Suppressor macrophage treated with lipopolysaccharide for 4 hours (primary cell): ENCODE measurements around the gene DNAJC21.

ENCODE experiments used
- DNase-seq: peaks from one replicate; pipeline ENCODE4 v3.0.0-alpha.2; 2020

The DNAJC21 gene

GRCh38 chr5:34982823-34983222 lies 53.5 kb downstream of the DNAJC21 start:
- DNase-seq: no peak

- no peak for DNase-seq
Measured at GRCh38 chr5:34986965-34987364, 57.6 kb downstream of the DNAJC21 start.

- DNase-seq: no peak
Measured at GRCh38 chr5:34991486-34992238, 62.3 kb downstream of the DNAJC21 start.

GRCh38 chr5:34993951-34994350 lies 64.6 kb downstream of the DNAJC21 start:
- no peak for DNase-seq

GRCh38 chr5:34996261-34996660 lies 66.9 kb downstream of the DNAJC21 start:
- DNase-seq: no peak

DNA sequence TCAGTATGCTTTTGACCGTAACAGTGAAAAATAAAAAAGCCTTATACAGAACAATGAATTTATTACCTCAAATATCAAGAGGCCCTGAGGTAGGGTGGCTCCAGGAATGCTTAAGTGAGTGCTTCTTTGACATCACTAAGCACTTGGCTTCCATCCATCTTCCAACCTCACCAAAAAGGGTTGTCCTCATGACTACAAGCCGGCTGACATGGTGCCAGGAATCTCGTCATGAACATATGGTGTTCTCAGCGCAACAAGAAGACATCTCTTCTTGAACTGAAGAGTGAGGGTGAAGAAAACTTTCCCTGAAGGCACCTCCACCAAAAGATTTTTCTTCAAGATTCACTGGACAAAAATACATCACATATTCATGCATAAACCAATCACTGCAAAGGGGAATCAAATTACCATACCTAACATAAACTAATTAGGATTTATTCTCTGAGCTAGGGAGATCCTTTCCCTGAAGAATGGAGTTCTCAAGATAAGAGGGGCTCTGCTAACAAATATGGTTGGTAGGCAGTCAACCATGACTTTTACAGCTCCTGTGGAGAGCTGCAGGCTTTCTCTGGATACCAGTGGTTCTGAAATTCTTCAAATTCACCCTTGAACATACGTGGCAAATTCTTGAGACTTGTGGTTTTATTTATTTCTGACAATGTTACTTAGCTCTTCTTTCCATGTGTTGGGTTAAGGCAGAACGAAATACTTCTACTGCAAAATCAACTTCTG lies 68.9 kb downstream of the DNAJC21 start:
- DNase-seq: no peak

DNA sequence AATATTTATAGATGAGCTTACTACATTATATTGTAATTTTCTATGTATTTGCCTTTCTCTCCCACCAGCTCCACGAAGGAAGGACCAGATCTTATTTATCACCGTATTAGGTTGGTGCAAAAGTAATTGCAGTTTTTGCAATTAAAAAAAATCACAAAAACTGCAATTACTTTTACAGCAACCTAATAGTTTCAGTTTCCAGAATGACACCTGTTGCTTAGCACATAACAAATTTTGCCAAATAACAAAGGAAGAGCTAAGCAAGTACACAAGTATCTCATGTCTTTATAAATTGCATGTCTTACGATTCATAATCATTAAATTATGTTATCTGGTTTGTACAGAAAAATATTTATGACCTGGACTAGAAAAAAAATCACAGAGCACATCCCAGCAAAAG lies 72.5 kb downstream of the DNAJC21 start:
- no peak for DNase-seq

GRCh38 chr5:35002459-35002858 lies 73.1 kb downstream of the DNAJC21 start:
- DNase-seq: no peak

DNA sequence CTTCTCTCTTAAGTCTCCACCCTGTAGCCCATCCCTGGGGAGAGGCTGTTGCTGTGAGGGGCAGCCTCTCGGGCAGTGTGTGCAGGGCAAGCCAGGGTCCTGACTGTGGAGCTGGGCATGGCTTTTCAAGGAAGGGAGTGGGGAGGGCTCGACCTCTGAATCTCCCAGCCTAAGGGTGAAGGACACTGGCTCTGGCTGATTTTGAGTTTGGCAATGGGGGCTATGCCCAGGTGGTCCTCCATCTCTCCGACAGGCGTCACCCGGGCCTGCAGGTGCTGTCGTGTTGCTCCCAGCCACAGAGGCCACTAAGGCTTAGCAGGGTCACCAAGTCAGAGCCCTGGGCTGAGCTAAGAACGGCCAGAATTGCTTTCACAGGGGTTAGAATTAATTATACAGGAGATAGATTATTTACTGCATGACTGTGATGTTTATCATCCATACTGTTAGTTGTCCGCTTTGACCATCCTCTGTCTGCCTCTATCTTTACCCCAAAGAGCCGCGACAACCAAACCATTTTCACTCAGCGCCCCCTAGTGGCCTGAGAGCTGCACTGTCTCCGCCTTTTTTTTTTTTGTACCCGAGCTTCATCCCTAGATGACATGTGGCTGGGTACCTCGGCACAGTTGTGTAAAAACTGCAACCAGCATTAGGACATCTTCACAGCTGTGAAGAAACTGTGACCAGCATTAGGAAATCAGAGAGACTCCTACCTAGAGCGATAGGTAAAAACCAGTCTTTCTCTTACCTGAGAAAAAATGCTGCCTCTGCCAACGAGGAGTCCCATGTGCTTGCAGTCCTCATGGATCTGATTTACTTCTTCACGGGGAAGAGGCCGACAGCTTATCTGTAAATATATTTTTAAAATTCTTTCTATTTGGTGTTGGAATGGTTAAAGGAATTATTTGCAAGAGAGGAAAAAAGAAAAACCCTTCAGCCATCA lies 73.9 kb downstream of the DNAJC21 start:
- DNase-seq: peak; percentile 72

- DNase-seq: no peak
Measured at GRCh38 chr5:35004200-35004599, 74.8 kb downstream of the DNAJC21 start.

DNA sequence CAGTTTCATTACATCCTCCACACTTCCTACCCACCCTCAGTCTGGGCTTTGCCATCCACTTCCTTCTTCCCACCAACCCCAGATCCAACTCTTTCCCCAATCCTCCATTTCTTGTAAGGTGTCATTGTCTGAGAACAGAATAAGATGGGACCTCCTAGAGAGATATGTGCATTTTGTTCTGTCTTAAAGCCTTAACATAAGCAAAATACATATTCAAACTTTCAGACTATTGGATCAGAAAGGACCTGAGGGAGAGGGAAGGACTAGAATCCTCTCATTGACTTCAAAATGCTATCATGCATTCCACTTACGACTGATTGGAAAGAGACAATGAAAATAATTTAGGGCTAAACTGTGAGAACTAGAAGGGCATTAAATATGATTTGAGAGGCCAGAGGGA lies 75.4 kb downstream of the DNAJC21 start:
- DNase-seq: no peak
